ENCODE data around the gene PPP1R14C.

GRCh38 chr6:150269857-150270223 is 127.0 kb downstream of the PPP1R14C start:
- TF ChIP-seq CTCF (IDR thresholded peaks at IDR 0.05) = no peak
- no peak for TF ChIP-seq EZH2phosphoT487 (IDR thresholded peaks at IDR 0.05)
- TF ChIP-seq EZH2 (IDR thresholded peaks at IDR 0.05) = no peak

Measured in neural progenitor cell (in vitro differentiated cells).